ENCODE data around the gene HSF2BP. TPM values are rescaled to one million over a fixed set of nuclear protein-coding genes. Genes with fewer than 3 reads are reported as not detected.

Gene HSF2BP
- total RNA-seq, 3 donors from 2014 or later: 0.32 to 0.48 (median 0.47) TPM

DNA sequence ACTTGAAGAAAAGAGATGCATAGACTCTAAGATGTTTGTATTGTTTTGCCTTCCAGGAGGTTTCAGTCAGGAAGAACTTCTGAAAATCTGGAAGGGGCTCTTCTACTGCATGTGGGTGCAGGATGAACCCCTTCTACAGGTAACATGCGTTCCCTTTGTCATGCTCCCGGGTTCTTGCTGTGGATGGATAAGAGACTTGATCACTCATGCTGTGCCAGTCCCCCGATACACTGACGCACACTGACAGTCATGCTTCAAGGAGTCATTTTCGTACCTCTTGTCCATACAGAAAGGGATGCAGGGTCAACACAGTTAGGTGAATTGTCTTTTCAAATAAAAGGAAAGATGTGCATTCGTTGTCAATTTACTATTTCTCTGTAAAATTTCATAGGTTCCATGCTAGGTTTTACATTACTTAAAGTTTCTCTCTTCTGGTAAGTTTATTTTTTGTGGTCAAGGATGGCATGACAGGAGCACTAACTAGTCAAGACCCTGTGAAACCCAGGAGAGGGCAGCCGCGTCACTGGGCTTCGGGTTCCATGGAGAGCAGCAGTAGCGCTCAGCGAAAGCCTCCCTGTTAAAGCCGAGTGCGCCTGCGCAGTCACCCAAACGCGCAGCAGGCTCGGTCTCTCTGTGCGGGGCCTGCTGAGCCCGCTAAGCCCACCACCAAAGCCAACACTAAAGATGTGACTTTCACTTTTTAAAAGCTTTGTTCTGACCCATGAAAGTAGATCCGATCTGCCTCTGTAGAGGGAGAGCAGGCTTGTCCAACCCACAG is 10.7 kb upstream of the HSF2BP start:
- DNase-seq (no peak), ATAC-seq (no peak)
- Histone ChIP-seq H3K36me3 (ENCODE audit: low read depth) (no peaks in the 10 kb centered on the region), H3K9me3 (no peaks in the 10 kb centered on the region), H3K4me1 (ENCODE audit: low read depth) (no peaks in the 10 kb centered on the region), H3K4me3 (no peak overlapping the region)
- TF ChIP-seq, protein P1, sequence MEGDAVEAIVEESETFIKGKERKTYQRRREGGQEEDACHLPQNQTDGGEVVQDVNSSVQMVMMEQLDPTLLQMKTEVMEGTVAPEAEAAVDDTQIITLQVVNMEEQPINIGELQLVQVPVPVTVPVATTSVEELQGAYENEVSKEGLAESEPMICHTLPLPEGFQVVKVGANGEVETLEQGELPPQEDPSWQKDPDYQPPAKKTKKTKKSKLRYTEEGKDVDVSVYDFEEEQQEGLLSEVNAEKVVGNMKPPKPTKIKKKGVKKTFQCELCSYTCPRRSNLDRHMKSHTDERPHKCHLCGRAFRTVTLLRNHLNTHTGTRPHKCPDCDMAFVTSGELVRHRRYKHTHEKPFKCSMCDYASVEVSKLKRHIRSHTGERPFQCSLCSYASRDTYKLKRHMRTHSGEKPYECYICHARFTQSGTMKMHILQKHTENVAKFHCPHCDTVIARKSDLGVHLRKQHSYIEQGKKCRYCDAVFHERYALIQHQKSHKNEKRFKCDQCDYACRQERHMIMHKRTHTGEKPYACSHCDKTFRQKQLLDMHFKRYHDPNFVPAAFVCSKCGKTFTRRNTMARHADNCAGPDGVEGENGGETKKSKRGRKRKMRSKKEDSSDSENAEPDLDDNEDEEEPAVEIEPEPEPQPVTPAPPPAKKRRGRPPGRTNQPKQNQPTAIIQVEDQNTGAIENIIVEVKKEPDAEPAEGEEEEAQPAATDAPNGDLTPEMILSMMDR (IDR thresholded peaks at IDR 0.05): no peak
- intact Hi-C loops (cut with DNase I, micrococcal nuclease): no loop called here

DNA sequence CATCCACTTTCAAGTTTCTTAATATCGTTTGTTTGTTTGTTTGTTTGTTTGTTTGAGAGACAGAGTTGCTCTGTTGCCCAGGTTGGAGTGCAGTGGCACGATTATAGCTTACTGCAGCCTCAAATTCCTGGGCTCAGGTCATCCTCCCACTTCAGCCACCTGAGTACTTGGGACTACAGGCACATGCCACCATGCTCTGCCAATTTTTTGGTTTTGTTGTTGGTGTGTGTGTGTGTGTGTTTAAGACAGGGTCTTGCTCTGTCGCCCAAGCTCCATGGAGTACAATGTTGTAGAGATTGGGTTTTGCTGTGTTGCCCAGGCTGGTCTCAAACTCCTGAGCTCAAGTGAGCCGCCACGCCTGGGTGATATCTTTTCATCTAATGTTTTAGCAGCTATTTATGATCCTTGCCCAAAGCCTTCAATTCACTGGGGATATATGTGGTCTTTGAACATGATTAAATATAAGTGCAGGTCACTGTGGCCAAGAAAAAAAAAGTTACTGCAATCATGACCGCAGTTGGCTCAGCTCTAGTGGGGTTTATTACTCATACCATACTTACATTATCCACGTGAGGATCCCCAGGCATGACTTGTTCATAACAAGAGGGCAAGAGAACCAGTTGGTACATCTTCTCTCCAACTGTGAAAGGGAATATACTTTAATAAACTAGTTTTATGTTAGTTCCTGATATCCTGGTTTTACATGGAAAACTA is 8.1 kb upstream of the HSF2BP start:
- Histone ChIP-seq H3K36me3 (ENCODE audit: low read depth) (no peaks in the 10 kb centered on the region), H3K4me1 (ENCODE audit: low read depth) (no peaks in the 10 kb centered on the region), H3K9me3 (no peaks in the 10 kb centered on the region), H3K4me3 (no peak overlapping the region)
- intact Hi-C loops (cut with DNase I, micrococcal nuclease): no loop called here
- ATAC-seq (no peak), DNase-seq (no peak)
- TF ChIP-seq, protein P1 (IDR thresholded peaks at IDR 0.05): no peak

DNA sequence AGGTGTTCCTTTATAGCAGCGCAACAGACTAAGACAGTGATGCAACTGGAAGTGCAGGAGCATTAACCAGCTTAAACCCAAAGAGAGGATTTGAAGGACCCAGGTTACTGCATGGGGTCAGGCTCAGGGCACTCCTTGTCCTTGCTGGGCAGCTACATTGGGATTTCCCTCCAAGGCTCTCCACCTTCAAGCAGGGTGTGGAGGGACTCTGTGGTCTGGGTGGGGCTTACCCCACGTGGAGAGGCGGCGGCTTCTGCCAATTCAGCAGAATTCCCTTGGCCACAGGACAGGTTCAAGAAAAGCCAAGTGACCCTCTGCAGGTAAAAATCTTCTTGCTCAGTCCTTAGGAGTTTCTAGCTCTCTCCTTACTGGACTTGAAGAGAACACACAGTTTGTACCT is 6.6 kb upstream of the HSF2BP start:
- intact Hi-C loops (cut with DNase I, micrococcal nuclease): no loop called here
- ATAC-seq: no peak
- TF ChIP-seq, protein P1 (IDR thresholded peaks at IDR 0.05): no peak
- H3K4me3 ChIP-seq: no peak overlapping the region
- H3K4me1 ChIP-seq (ENCODE audit: low read depth): peaks cover 1% of the 10 kb centered on the region
- H3K9me3 ChIP-seq: no peaks in the 10 kb centered on the region
- no peak for DNase-seq
- H3K36me3 ChIP-seq (ENCODE audit: low read depth): no peaks in the 10 kb centered on the region

DNA sequence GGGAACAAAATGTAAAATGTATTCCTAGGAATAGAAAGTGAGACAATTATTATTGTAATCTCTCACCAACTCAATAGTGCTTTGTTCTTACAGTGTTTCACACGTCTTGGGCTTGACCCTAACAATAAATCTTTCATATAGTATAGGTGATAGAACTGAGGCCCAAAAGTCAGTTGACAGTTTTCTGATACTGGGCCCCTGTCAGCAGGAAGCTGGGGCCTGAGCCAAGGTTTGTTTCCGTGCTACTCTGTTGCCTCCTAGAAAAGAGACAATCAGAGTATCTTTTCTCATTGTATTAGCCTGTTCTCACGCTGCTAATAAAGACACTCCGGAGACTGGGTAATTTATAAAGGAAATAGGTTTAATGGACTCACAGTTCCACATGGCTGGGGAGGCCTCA is 5.1 kb upstream of the HSF2BP start:
- no peaks in the 10 kb centered on the region for H3K9me3 ChIP-seq
- no peak for ATAC-seq
- H3K36me3 ChIP-seq (ENCODE audit: low read depth): no peaks in the 10 kb centered on the region
- TF ChIP-seq, protein P1 (IDR thresholded peaks at IDR 0.05): no peak
- no peak overlapping the region for H3K4me3 ChIP-seq
- intact Hi-C loops (cut with DNase I, micrococcal nuclease): no loop called here
- peaks cover 10% of the 10 kb centered on the region for H3K4me1 ChIP-seq (ENCODE audit: low read depth)
- DNase-seq: no peak

DNA sequence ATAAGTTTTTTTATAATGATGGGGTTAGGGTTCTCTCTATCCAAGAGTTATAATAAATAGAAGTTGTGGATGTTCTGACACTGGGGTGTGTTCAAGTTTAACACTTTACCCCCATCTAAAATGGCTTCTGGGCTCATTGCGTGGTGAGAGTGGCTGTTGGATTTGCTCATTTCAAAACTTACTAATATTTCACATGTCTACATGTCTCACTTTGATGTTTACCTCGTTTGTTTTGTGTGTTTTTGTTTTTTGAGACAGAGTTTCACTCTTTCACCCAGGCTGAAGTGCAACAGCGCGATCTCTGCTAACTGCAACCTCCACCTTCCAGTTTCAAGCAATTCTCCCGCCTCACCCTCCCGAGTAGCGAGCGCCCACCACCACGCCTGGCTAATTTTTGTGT is 3.7 kb upstream of the HSF2BP start:
- intact Hi-C loops (cut with DNase I, micrococcal nuclease): no loop called here
- TF ChIP-seq, protein P1 (IDR thresholded peaks at IDR 0.05): no peak
- Histone ChIP-seq H3K36me3 (ENCODE audit: low read depth) (no peaks in the 10 kb centered on the region), H3K4me1 (ENCODE audit: low read depth) (peaks cover 15% of the 10 kb centered on the region), H3K9me3 (no peaks in the 10 kb centered on the region), H3K4me3 (no peak overlapping the region)
- no peak for DNase-seq
- no peak for ATAC-seq
